Loucy (cell line): Measurements from ENCODE around the gene ZCCHC14.

Experiments
- CTCF ChIP-seq: fragments of 200-600 bp; sonication (generic); conservative IDR thresholded peaks from 2 replicates; pipeline ENCODE4 v1.5.1; 2014; ENCODE audit warnings: mild to moderate bottlenecking, antibody characterized with exemption, low read length
- EZH2phosphoT487 ChIP-seq: fragments of 200-600 bp; IDR thresholded peaks from 2 replicates; pipeline ENCODE4 v1.6.1; 2018; ENCODE audit warnings: antibody characterized with exemption, mild to moderate bottlenecking, moderate library complexity, borderline replicate concordance

GRCh38 chr16:87541872-87542234, 49.0 kb upstream of the ZCCHC14 start:
- TF ChIP-seq CTCF (no peak), EZH2phosphoT487 (no peak)
